GM18868 (cell line): ENCODE measurements around the gene TMEM8B.
"Not testable (repeated sequence)": the region's sequence is repeated elsewhere in the genome, so short reads cannot be mapped to it uniquely, and the experiment has no call there.

Experiments used
- ATAC-seq: cut with Tn5 transposase; IDR thresholded peaks from one replicate; pipeline ENCODE4 v1.9.1; 2021; ENCODE audit warnings: mild to moderate bottlenecking, moderate library complexity; ENCODE audit not compliant: unreplicated experiment

The TMEM8B gene

DNA sequence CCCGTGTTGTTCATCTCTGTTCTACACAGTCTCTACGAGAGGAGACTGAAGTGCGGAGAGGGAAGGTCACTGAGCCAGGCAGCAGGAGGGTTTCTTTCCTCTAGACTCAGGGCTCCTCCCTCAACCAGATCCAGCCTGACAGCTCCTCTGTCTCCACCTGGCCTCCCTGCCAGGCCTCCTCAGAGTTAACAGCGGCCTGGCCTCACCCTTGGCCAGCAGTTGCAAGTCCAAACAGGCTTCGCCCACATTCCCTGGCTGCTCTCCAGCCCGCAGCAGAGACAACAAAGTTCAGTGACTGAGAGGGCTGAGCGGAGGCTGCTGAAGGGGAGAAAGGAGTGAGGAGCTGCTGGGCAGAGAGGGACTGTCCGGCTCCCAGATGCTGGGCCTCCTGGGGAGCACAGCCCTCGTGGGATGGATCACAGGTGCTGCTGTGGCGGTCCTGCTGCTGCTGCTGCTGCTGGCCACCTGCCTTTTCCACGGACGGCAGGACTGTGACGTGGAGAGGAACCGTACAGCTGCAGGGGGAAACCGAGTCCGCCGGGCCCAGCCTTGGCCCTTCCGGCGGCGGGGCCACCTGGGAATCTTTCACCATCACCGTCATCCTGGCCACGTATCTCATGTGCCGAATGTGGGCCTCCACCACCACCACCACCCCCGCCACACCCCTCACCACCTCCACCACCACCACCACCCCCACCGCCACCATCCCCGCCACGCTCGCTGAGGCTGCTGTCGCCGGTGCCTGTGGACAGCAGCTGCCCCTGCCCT, 77.1 kb downstream of the TMEM8B start, which contains the start of gene HRCT1:
Gene HRCT1 (plus strand): TSS at position 291 of the 768 bp plus-strand sequence. CDS start 86 bp downstream, at position 377.
- no peak for ATAC-seq

DNA sequence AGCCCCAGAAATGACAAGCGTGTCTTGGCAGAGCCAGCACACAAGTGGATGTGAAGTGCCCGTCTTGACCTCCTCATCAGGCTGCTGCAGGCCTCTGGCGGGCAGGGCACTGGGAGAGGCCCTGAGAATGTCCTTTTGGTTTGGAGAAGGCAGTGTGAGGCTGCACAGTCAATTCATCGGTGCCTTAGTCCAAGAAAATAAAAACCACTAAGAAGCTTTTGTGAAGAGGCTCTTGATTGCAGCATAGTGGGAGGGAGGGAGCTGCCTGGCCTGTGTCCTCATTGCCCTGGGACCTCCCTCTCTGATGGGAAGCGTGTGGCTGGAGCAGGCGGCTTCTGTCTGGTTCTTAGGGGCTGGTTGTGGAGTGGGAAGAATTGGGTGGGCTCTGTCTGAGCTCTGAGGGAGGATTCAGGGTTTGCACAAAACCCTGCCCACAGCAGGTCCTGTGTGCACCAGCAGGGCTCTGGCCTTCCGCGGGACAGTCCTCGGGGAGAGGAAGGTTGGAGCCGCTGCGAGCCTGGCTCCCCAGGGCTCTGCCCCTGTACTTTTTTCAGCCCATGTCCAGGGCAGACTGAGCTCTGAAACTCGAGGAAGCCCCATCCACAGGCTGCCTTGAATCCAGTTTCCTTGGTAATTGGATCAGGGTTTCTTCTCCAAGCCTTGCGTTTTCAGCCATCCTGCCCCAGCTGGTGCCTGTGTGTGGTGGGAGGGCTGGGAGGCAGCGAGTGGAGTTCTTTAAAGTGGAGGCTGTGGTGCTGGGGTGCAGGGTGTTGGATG, 78.1 kb downstream of the TMEM8B start:
- no peak for ATAC-seq

- ATAC-seq, result no peak
Measured at GRCh38 chr9:35907711-35908503, 78.9 kb downstream of the TMEM8B start.

DNA sequence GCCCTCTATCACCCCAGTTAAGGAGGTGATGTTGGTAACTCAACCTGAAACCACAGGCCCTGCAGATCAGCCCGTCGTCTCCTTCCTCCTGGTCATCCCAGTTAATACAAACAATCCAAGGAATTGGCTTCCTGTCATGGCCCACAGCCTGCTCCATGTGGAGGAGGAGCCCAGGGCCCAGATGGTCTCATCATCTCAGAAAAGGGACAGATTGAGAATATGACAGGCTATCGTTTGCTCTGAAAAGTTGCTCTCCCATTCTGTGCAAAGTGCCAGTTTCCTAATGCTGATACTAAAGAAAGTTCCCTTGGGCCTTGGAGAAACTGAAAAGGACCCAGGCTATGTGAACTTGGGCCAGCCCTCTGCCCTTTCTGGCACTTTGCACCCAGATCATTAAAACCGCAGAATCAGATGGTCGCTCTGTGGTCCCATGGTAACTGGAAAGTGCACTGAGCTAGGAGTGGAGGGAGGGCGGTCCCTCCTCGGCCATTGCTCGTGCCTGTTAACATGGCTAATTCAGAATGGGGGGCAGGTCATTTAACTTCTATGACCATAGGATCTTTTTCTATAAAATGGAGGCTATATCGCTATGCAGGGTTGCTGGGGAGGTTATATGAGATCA, 79.6 kb downstream of the TMEM8B start:
- no peak for ATAC-seq

DNA sequence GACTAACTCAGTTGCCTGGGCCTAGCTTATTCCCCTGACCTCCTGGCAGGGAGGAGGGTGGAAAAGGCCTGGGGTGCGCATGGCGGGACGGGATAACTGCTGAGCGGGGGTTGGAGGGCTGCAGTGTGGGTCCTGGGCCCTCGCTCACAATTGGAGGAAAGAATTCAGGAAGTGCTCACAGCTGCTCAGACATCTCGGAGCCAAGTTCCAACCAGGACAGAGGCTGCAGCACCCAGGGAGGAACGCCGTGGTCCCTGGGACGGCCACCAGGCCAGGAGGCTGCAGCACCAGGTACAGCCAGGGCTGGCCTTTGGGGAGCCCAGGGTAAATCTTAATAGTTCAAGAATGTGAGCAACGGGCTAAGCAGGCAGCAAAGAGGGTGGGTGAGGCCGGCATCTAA, 80.2 kb downstream of the TMEM8B start, which contains the start of gene SPAAR:
Gene SPAAR (plus strand): TSS at position 217 of the 400 bp plus-strand sequence. CDS start 974 bp downstream, outside the sequence.
- ATAC-seq, result no peak

DNA sequence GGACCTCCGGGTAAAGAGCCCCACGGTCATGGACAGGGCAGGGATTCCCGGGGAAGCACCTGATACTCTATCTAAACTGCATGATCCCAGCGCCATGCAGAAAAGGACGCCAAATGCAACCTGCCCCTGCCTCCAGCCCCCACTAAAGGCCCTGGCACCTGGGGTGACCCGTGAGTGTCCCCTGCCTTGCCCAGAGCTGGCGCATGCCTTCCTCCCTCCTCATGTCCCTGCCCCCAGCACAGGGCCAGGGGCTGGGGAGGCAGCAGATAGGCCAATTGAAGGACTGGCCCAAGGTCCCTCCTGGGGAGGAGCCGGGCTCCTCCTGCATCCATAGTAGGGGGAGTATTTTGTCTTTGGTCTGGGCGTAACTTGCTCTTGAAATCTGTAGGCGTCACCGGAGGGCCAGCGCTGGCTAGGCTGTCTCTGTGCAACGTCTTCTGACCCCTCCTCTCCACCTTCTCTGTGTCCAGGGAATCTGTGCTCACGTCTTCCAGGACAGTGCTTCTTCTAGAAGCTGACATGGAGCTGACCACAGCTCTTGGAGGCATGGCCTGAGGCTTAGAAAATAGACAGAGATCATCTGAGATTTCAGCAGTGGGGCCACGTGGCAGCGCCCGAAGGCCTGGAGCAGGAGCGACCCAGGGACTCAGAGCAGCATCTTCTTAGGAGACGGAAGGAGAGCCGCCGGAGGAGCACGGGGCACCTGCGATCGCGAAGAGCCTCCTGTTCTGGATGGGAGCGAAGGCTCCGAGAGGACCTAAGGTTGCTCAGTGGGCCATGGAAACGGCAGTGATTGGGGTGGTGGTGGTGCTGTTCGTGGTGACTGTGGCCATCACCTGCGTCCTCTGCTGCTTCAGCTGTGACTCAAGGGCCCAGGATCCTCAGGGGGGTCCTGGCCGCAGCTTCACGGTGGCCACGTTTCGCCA, 80.9 kb downstream of the TMEM8B start:
- no peak for ATAC-seq

DNA sequence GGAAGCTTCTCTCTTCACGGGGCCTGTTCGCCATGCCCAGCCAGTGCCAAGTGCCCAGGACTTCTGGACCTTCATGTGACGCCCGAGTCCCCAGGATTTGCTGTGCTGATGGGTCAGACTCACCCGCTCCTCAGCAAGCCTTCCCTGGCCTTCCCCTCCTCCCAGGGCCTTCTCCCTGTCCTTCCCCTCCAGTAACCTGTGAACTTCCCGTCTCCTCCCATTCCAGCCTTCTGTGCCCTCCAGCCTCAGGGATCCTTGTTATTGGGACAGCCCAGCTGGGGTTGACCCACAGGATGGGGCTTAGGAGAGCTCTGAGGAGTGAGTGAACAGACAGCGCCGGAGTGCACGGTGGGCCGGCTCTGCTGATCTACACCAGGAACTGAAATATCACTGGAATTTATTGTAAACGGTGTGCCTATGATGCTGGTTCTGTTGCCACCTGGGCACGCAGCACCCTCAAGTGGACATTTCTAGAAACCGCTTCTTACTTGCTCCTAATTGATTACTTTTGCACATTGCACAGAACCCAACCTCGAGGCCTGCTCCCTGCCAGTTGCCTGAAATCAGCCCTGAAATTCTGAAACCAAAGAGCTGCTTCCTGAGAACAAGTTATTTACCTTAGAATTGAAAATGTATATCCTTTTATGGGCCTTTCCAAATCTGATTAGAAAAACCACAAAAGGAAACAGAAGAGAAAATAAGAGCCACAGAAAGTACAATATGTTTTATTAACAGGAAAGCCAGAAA, 81.8 kb downstream of the TMEM8B start:
- no peak for ATAC-seq

- no peak for ATAC-seq
Measured at GRCh38 chr9:35911690-35912089, 82.7 kb downstream of the TMEM8B start.

DNA sequence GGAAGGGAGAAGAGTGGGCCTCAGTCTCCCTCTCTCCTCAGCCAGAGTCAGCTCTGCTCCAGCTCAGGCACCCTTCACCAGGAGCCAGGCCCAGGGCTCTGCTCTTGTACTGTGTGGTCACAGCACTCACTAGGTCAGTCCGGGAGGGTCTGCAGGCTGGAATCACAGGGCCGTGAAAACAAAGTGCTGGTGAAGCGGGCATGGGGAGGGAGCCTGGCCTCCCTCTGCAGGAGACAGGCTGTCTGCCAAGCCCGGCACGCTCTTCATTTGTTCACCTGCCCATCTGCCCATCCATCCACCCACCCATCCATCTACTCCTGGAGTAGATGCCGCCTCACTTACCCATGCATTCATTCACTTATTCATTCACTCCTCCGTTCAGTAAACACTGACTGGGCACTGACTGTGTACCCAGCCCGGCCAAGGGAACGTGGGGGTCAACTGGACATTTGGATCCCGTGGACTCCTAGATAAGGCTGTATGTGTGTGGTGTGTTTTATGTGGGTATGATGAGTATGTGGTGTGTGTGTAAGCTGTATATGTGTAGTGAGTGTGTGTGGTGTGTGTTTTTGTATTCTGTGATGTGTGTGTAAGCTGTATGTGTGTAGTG, 83.9 kb downstream of the TMEM8B start:
- no peak for ATAC-seq

DNA sequence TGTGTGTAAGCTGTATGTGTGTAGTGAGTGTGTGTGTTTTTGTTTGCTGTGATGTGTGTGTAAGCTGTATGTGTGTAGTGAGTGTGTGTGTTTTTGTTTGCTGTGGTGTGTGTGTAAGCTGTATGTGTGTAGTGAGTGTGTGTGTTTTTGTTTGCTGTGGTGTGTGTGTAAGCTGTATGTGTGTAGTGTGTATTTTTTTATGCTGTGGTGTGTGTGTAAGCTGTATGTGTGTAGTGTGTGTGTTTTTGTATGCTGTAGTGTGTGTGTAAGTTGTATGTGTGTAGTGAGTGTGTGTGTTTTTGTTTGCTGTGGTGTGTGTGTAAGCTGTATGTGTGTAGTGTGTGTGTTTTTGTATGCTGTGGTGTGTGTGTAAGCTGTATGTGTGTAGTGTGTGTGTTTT, 84.4 kb downstream of the TMEM8B start:
- ATAC-seq, result not testable (repeated sequence)

DNA sequence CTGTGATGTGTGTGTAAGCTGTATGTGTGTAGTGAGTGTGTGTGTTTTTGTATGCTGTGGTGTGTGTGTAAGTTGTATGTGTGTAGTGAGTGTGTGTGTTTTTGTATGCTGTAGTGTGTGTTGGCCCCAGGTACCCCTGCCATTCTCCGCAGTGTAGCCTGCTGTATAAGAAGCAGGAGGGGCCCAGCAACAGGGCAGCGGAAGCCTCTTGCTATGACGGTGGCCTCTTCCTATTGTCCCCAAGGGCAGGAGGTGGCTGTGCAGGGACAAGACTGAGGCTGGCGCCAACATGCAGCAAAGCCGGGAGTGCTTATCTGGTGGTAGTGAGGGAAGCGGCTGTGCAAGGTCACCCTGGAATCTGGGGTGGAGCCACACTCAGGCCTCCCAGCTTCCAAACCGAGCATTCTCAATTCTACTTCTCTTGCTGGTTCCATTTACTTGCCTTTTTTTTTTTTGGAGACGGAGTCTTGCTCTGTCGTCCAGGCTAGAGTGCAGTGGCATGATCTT, 85.3 kb downstream of the TMEM8B start:
- no peak for ATAC-seq
